ENCODE measurements around the gene PCNT.
"Not testable (repeated sequence)": the region's sequence is repeated elsewhere in the genome, so short reads cannot be mapped to it uniquely, and the experiment has no call there.

The PCNT gene

GRCh38 chr21:46427516-46427915 lies 103.6 kb downstream of the PCNT start:
- no peak for DNase-seq (ENCODE audit: low spot score)

- DNase-seq (ENCODE audit: low spot score) = no peak
Observed at GRCh38 chr21:46428286-46428685, 104.3 kb downstream of the PCNT start.

- DNase-seq (ENCODE audit: low spot score) = no peak
Observed at GRCh38 chr21:46428987-46429710, 105.2 kb downstream of the PCNT start.

GRCh38 chr21:46429754-46430681 lies 106.1 kb downstream of the PCNT start:
- no peak for DNase-seq (ENCODE audit: low spot score)

GRCh38 chr21:46431448-46431847 lies 107.5 kb downstream of the PCNT start:
- peak; percentile 29 for DNase-seq (ENCODE audit: low spot score)

- DNase-seq (ENCODE audit: low spot score) = no peak
Observed at GRCh38 chr21:46431884-46432488, 108.0 kb downstream of the PCNT start.

GRCh38 chr21:46433116-46433515 lies 109.2 kb downstream of the PCNT start:
- DNase-seq (ENCODE audit: low spot score) = not testable (repeated sequence)

- no peak for DNase-seq (ENCODE audit: low spot score)
Observed at GRCh38 chr21:46434322-46434958, 110.5 kb downstream of the PCNT start.

GRCh38 chr21:46435786-46436227 lies 111.9 kb downstream of the PCNT start:
- DNase-seq (ENCODE audit: low spot score) = no peak

- DNase-seq (ENCODE audit: low spot score) = no peak
Observed at GRCh38 chr21:46436621-46437020, 112.7 kb downstream of the PCNT start.

GRCh38 chr21:46437096-46437498 lies 113.1 kb downstream of the PCNT start:
- DNase-seq (ENCODE audit: low spot score) = no peak

- no peak for DNase-seq (ENCODE audit: low spot score)
Observed at GRCh38 chr21:46437511-46437910, 113.6 kb downstream of the PCNT start.

GRCh38 chr21:46438241-46438640 lies 114.3 kb downstream of the PCNT start:
- DNase-seq (ENCODE audit: low spot score) = no peak

GRCh38 chr21:46439906-46440305 lies 116.0 kb downstream of the PCNT start:
- no peak for DNase-seq (ENCODE audit: low spot score)

- DNase-seq (ENCODE audit: low spot score) = no peak
Observed at GRCh38 chr21:46441331-46441730, 117.4 kb downstream of the PCNT start.

GRCh38 chr21:46441961-46442498 lies 118.1 kb downstream of the PCNT start:
- DNase-seq (ENCODE audit: low spot score) = no peak

- DNase-seq (ENCODE audit: low spot score) = no peak
Observed at GRCh38 chr21:46442938-46443337, 119.0 kb downstream of the PCNT start.

- no peak for DNase-seq (ENCODE audit: low spot score)
Observed at GRCh38 chr21:46443910-46444309, 120.0 kb downstream of the PCNT start.

- DNase-seq (ENCODE audit: low spot score) = no peak
Observed at GRCh38 chr21:46448108-46448507, 124.2 kb downstream of the PCNT start.

- not testable (repeated sequence) for DNase-seq (ENCODE audit: low spot score)
Observed at GRCh38 chr21:46448855-46449254, 124.9 kb downstream of the PCNT start.

GRCh38 chr21:46452710-46453109 lies 128.8 kb downstream of the PCNT start:
- no peak for DNase-seq (ENCODE audit: low spot score)

GRCh38 chr21:46454142-46454541 lies 130.2 kb downstream of the PCNT start:
- no peak for DNase-seq (ENCODE audit: low spot score)
